GM12875 (cell line): ENCODE data around the gene FRS2.

Experiments used
- H3K4me3 ChIP-seq: one replicate; pipeline ENCODE4 v1.5.1; 2011; ENCODE audit warnings: low read depth, low read length, control low read depth
- TF ChIP-seq, protein P1 (sequence below): IDR thresholded peaks from 2 replicates; pipeline ENCODE4 v1.5.1; 2011; ENCODE audit warnings: low read depth, mild to moderate bottlenecking, control low read depth, inconsistent platforms, low read length, moderate library complexity, borderline replicate concordance; ENCODE audit not compliant: insufficient read depth

The FRS2 gene

DNA sequence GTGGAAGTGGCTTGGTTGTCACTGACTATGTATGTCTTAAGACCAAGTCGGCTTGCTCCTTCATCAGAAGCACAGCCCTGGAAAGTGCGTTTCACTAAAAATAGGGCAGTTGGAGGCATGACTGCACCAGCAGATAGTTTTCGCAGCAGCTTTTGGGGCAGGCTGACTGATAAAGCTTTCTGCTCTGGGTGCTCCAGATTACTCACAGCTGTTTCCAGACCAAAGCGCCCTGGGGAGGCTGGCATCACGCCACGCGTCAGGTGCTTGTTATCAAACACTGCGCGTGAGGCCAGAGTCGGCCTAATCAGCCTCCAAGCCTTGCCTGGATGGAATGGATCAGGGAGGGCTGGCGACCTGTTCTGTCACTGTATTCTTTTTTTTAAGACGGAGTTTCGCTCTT is 153.8 kb downstream of the FRS2 start:
- TF ChIP-seq, protein P1, sequence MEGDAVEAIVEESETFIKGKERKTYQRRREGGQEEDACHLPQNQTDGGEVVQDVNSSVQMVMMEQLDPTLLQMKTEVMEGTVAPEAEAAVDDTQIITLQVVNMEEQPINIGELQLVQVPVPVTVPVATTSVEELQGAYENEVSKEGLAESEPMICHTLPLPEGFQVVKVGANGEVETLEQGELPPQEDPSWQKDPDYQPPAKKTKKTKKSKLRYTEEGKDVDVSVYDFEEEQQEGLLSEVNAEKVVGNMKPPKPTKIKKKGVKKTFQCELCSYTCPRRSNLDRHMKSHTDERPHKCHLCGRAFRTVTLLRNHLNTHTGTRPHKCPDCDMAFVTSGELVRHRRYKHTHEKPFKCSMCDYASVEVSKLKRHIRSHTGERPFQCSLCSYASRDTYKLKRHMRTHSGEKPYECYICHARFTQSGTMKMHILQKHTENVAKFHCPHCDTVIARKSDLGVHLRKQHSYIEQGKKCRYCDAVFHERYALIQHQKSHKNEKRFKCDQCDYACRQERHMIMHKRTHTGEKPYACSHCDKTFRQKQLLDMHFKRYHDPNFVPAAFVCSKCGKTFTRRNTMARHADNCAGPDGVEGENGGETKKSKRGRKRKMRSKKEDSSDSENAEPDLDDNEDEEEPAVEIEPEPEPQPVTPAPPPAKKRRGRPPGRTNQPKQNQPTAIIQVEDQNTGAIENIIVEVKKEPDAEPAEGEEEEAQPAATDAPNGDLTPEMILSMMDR, result no peak
- no peak overlapping the region for H3K4me3 ChIP-seq

DNA sequence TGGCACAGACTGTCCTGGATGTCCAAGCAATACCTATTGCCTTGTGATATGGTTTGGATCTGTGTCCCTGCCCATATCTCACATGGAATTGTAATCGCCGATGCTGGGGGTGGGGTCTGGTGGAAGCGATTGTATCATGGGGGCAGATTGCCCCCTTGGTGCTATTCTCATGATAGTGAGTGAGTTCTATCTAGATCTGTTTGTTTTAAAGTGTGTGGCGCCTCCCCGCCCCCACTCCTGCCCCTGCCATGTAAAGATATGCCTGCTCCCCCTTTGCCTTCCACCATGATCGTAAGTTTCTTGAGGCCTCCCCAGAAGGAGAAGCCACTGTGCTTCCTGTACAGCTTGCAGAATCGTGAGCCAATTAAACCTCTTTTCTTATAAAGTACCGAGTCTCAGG is 157.3 kb downstream of the FRS2 start:
- H3K4me3 ChIP-seq, result no peak overlapping the region
- TF ChIP-seq, protein P1, result no peak
